SK-MEL-5 (cell line): ENCODE measurements around the gene C1orf210. TPM values are rescaled to one million over a fixed set of nuclear protein-coding genes. Genes with fewer than 3 reads are reported as not detected.

Experiments
- DNase-seq: peaks from one replicate; pipeline ENCODE4 v3.0.0-alpha.2; 2016; ENCODE audit warnings: low read depth, low spot score
- in situ Hi-C: cut with HindIII; loops from 2 replicates; pipeline ENCODE4 v1.10.0; 2016; ENCODE audit warnings: low sequenced_read_pairs, high pct_unique_total_duplicates, low pct_unique_long_range_greater_than_20kb
- total RNA-seq: library from RNA; depleted of rRNA; stranded (reverse); fragments of >200 nt; shearing (Covaris generic); gene quantifications from 2 replicates; pipeline ENCODE4 v1.2.3, GENCODE V29; 2014

Gene C1orf210
- total RNA-seq, 1 experiment from 2014 or later: not detected

- DNase-seq: no peak
- in situ Hi-C loops: no loop called here
Measured at GRCh38 chr1:43269627-43270375, 15.6 kb downstream of the C1orf210 start, which contains the start of gene TMEM125. Gene TMEM125 (plus strand): TSS chr1:43269983. CDS start chr1:43272723, 2,740 bp downstream.

- no peak for DNase-seq
- in situ Hi-C loops: no loop called here
Measured at GRCh38 chr1:43267818-43268425, 17.5 kb downstream of the C1orf210 start.

- DNase-seq: no peak
- in situ Hi-C loops: no loop called here
Measured at GRCh38 chr1:43267291-43267805, 18.0 kb downstream of the C1orf210 start.

- in situ Hi-C loops: no loop called here
- no peak for DNase-seq
Measured at GRCh38 chr1:43266881-43267280, 18.5 kb downstream of the C1orf210 start.

GRCh38 chr1:43265431-43265830, 19.9 kb downstream of the C1orf210 start:
- no peak for DNase-seq
- in situ Hi-C loops: no loop called here

- in situ Hi-C loops: no loop called here
- no peak for DNase-seq
Measured at GRCh38 chr1:43258370-43258769, 27.0 kb downstream of the C1orf210 start.

GRCh38 chr1:43256675-43257570, 28.5 kb downstream of the C1orf210 start:
- in situ Hi-C loops: no loop called here
- DNase-seq: no peak

- no peak for DNase-seq
Measured at GRCh38 chr1:43255438-43256210, 29.8 kb downstream of the C1orf210 start.

GRCh38 chr1:43253876-43254275, 31.5 kb downstream of the C1orf210 start:
- DNase-seq: no peak
- in situ Hi-C loops: no loop called here

More at GRCh38 chr1:43255438-43256210, 29.8 kb downstream of the C1orf210 start:
- in situ Hi-C loops: no loop called here

GRCh38 chr1:43253173-43253572, 32.2 kb downstream of the C1orf210 start:
- in situ Hi-C loops: no loop called here
- no peak for DNase-seq

- in situ Hi-C loops: no loop called here
Measured at GRCh38 chr1:43252225-43252624, 33.2 kb downstream of the C1orf210 start.

GRCh38 chr1:43251024-43251423, 34.4 kb downstream of the C1orf210 start:
- in situ Hi-C loops: no loop called here
- no peak for DNase-seq

More at GRCh38 chr1:43252225-43252624, 33.2 kb downstream of the C1orf210 start:
- no peak for DNase-seq

- no peak for DNase-seq
Measured at GRCh38 chr1:43250351-43250761, 35.0 kb downstream of the C1orf210 start.

GRCh38 chr1:43247256-43247921, 38.0 kb downstream of the C1orf210 start:
- DNase-seq: no peak
- in situ Hi-C loops: no loop called here

More at GRCh38 chr1:43250351-43250761, 35.0 kb downstream of the C1orf210 start:
- in situ Hi-C loops: no loop called here

- in situ Hi-C loops: no loop called here
- DNase-seq: no peak
Measured at GRCh38 chr1:43246466-43247213, 38.7 kb downstream of the C1orf210 start.

GRCh38 chr1:43243299-43243698, 42.1 kb downstream of the C1orf210 start:
- no peak for DNase-seq
- in situ Hi-C loops: no loop called here
